ENCODE results near the gene OR8I2.

DNA sequence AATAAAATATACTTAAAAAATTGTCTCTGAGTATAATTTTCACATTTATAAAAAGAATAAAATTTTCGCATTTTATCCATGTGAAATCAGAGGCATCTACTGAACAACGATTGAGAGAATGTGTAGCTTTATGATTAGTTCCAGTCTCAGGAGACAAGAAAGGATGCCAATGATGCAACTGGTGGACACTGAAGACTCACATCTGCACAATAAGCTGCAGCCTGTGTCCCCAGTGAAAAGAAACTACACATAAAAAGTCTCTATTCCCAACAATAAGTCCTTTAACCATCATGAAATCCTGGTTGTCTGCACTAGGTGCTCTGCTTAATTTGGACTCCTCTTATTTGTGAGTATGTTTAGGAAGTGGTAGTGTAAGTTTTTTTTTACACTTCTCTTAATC is 43.6 kb upstream of the OR8I2 start:
- TF ChIP-seq, protein P1, sequence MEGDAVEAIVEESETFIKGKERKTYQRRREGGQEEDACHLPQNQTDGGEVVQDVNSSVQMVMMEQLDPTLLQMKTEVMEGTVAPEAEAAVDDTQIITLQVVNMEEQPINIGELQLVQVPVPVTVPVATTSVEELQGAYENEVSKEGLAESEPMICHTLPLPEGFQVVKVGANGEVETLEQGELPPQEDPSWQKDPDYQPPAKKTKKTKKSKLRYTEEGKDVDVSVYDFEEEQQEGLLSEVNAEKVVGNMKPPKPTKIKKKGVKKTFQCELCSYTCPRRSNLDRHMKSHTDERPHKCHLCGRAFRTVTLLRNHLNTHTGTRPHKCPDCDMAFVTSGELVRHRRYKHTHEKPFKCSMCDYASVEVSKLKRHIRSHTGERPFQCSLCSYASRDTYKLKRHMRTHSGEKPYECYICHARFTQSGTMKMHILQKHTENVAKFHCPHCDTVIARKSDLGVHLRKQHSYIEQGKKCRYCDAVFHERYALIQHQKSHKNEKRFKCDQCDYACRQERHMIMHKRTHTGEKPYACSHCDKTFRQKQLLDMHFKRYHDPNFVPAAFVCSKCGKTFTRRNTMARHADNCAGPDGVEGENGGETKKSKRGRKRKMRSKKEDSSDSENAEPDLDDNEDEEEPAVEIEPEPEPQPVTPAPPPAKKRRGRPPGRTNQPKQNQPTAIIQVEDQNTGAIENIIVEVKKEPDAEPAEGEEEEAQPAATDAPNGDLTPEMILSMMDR (conservative IDR thresholded peaks at IDR 0.05; ENCODE audit: low read depth, low read length): no peak
- TF ChIP-seq EZH2 (IDR thresholded peaks at IDR 0.05; ENCODE audit: borderline replicate concordance, low read depth, low read length, poor library complexity, severe bottlenecking): no peak
